Trophoblast cell (in vitro differentiated cells and primary cell): ENCODE data around the gene STARD5.

Source experiments
- DNase-seq, 2 donors: peaks; one replicate each; pipeline ENCODE4 v3.0.0-alpha.2; 2016
- H2AFZ ChIP-seq: 2 replicates; pipeline ENCODE4 v1.6.1; 2013; ENCODE audit warnings: low read length, moderate library complexity, mild to moderate bottlenecking; ENCODE audit not compliant: insufficient read depth, poor library complexity
- H2AK5ac ChIP-seq: 2 replicates; pipeline ENCODE4 v1.6.1; 2013; ENCODE audit warnings: mild to moderate bottlenecking, low read length
- H2BK120ac ChIP-seq: 2 replicates; pipeline ENCODE4 v1.6.1; 2013; ENCODE audit warnings: low read length, mild to moderate bottlenecking, moderate library complexity; ENCODE audit not compliant: insufficient read depth, poor library complexity
- H2BK12ac ChIP-seq: 2 replicates; pipeline ENCODE4 v1.6.1; 2013; ENCODE audit warnings: mild to moderate bottlenecking, low read length, moderate library complexity
- H2BK5ac ChIP-seq: 2 replicates; pipeline ENCODE4 v1.6.1; 2013; ENCODE audit warnings: low read length, low read depth, moderate library complexity, mild to moderate bottlenecking; ENCODE audit not compliant: poor library complexity
- H3K14ac ChIP-seq: 2 replicates; pipeline ENCODE4 v1.6.1; 2013; ENCODE audit warnings: mild to moderate bottlenecking, low read length
- H3K18ac ChIP-seq: 2 replicates; pipeline ENCODE4 v1.6.1; 2013; ENCODE audit warnings: mild to moderate bottlenecking, low read length
- H3K23ac ChIP-seq: 2 replicates; pipeline ENCODE4 v1.6.1; 2013; ENCODE audit warnings: low read length
- H3K27ac ChIP-seq: 2 replicates; pipeline ENCODE4 v1.5.1; 2013; ENCODE audit warnings: low read depth, mild to moderate bottlenecking, inconsistent platforms, low read length, moderate library complexity
- H3K27me3 ChIP-seq: 2 replicates; pipeline ENCODE4 v1.6.1; 2013; ENCODE audit warnings: inconsistent platforms, mild to moderate bottlenecking, low read length, moderate library complexity; ENCODE audit not compliant: insufficient read depth
- H3K36me3 ChIP-seq, 2 experiments: 1 replicate in 1 of 2; 2 replicates in 1 of 2; pipeline ENCODE4 v1.6.1; 2013; ENCODE audit warnings: low read length in 2 of 2, mild to moderate bottlenecking in 2 of 2, moderate library complexity in 1 of 2; ENCODE audit not compliant: insufficient read depth in 2 of 2, control insufficient read depth in 1 of 2
- H3K4ac ChIP-seq: 2 replicates; pipeline ENCODE4 v1.6.1; 2013; ENCODE audit warnings: low read depth, mild to moderate bottlenecking, low read length, moderate library complexity
- H3K4me1 ChIP-seq, 2 experiments: 1 replicate in 1 of 2; 2 replicates in 1 of 2; pipeline ENCODE4 v1.6.1; 2013; ENCODE audit warnings: low read length in 2 of 2, mild to moderate bottlenecking in 2 of 2, moderate library complexity in 1 of 2; ENCODE audit not compliant: insufficient read depth in 2 of 2, control insufficient read depth in 1 of 2
- H3K4me2 ChIP-seq: 2 replicates; pipeline ENCODE4 v1.6.1; 2013; ENCODE audit warnings: inconsistent platforms, mild to moderate bottlenecking, low read length, moderate library complexity
- H3K4me3 ChIP-seq: 2 replicates; pipeline ENCODE4 v1.5.1; 2013; ENCODE audit warnings: mild to moderate bottlenecking, low read depth, low read length, inconsistent platforms
- H3K79me1 ChIP-seq: one replicate; pipeline ENCODE4 v1.6.1; 2013; ENCODE audit warnings: low read length
- H3K79me2 ChIP-seq: 2 replicates; pipeline ENCODE4 v1.6.1; 2013; ENCODE audit warnings: low read length, mild to moderate bottlenecking; ENCODE audit not compliant: control insufficient read depth, insufficient read depth, poor library complexity
- H3K9ac ChIP-seq: 2 replicates; pipeline ENCODE4 v1.6.1; 2013; ENCODE audit warnings: mild to moderate bottlenecking, low read length
- H3K9me3 ChIP-seq: 2 replicates; pipeline ENCODE4 v1.6.1; 2013; ENCODE audit warnings: low read depth, mild to moderate bottlenecking, control low read depth, inconsistent platforms, low read length; ENCODE audit not compliant: insufficient read depth
- H4K12ac ChIP-seq: 2 replicates; pipeline ENCODE4 v1.6.1; 2013; ENCODE audit warnings: low read depth, mild to moderate bottlenecking, low read length, moderate library complexity
- H4K8ac ChIP-seq: 2 replicates; pipeline ENCODE4 v1.6.1; 2013; ENCODE audit warnings: low read depth, mild to moderate bottlenecking, low read length, moderate library complexity
- H4K91ac ChIP-seq: one replicate; pipeline ENCODE4 v1.6.1; 2013; ENCODE audit warnings: low read depth, mild to moderate bottlenecking, low read length, moderate library complexity
- WGBS: extraction: QIAGEN DNeasy Blood & Tissue Kit; methylation state at CpG from one replicate; pipeline ENCODE4 v1.1.7; 2013; ENCODE audit warnings: missing lambda C conversion rate; ENCODE audit not compliant: insufficient read length, insufficient coverage; ENCODE audit errors: extremely low coverage; 5-methylcytosine and 5-hydroxymethylcytosine counted together

STARD5 gene

DNA sequence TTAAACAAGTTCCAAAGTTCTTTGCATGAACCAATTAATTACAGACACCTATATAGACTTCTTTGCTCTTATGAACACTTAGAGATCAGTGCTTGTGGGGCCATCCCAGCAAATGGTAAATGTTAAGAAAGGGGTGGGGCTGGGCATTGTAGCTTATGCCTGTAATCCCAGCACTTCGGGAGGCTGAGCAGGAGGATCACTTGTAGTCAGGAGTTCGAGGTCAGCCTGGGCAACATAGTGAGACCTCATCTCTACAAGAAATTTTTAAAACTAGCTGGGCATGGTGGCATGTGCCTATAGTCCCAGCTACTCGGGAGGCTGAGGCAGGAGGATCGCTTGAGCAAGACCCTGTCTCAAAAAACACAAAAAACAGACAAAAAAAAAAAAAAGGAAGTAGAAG is 19.4 kb upstream of the STARD5 start:
- DNase-seq = no peak
- Histone ChIP-seq H2BK5ac (no peak overlapping the region), H3K4me2 (no peak overlapping the region), H3K4me3 (no peak overlapping the region), H4K12ac (no peak overlapping the region), H3K27ac (no peak overlapping the region), H3K36me3 (no peaks in the 10 kb centered on the region), H3K79me2 (no peaks in the 10 kb centered on the region), H3K18ac (no peak overlapping the region), H4K91ac (no peak overlapping the region), H4K8ac (no peak overlapping the region), H2AK5ac (no peak overlapping the region), H3K9me3 (no peaks in the 10 kb centered on the region), H3K79me1 (no peaks in the 10 kb centered on the region), H2BK12ac (no peak overlapping the region), H3K23ac (no peak overlapping the region), H3K4me1 (peaks cover 0 to 2% of the 10 kb centered on the region in 2 experiments), H3K9ac (no peak overlapping the region), H2AFZ (no peak overlapping the region), H3K4ac (no peak overlapping the region), H3K14ac (no peak overlapping the region), H2BK120ac (no peak overlapping the region), H3K27me3 (no peaks in the 10 kb centered on the region)
- WGBS = no CpG with 5 or more reads among the region's 4 CpGs

DNA sequence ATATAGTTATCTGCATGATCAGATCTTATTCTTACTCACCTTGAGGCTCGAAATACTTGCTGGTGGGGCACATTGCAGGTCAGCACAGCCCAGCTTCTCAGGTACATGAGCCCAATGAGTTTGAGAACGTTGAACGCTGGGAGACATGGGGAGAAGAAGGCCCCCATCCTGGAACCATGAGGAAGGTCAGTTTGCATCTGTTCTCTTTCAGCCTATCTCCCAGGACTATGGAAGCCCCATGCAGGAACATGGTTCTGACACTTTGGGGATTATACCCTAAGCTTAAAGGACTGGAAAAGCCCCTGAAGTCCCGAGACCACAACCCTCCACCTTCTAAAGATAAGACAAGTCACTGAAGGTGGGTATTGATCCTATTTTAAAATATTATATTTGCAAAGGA is 17.4 kb upstream of the STARD5 start:
- no peak for DNase-seq
- Histone ChIP-seq H3K4me2 (no peak overlapping the region), H3K9ac (no peak overlapping the region), H3K4ac (no peak overlapping the region), H3K4me3 (no peak overlapping the region), H2BK120ac (no peak overlapping the region), H3K23ac (no peak overlapping the region), H4K12ac (no peak overlapping the region), H3K36me3 (no peaks in the 10 kb centered on the region), H2BK5ac (no peak overlapping the region), H4K8ac (no peak overlapping the region), H3K4me1 (peaks cover 2 to 7% of the 10 kb centered on the region in 2 experiments), H3K27me3 (no peaks in the 10 kb centered on the region), H3K9me3 (no peaks in the 10 kb centered on the region), H3K79me1 (no peaks in the 10 kb centered on the region), H3K18ac (no peak overlapping the region), H3K14ac (no peak overlapping the region), H2BK12ac (no peak overlapping the region), H2AFZ (no peak overlapping the region), H4K91ac (no peak overlapping the region), H2AK5ac (no peak overlapping the region), H3K27ac (no peak overlapping the region), H3K79me2 (no peaks in the 10 kb centered on the region)
- no CpG with 5 or more reads among the region's 4 CpGs for WGBS

GRCh38 chr15:81339851-81340250 is 15.9 kb upstream of the STARD5 start:
- no peaks in the 10 kb centered on the region for H3K79me2 ChIP-seq

GRCh38 chr15:81339321-81339720 is 15.4 kb upstream of the STARD5 start:
- no peak overlapping the region for H2AK5ac ChIP-seq
- H3K18ac ChIP-seq = no peak overlapping the region
- H3K79me1 ChIP-seq = no peaks in the 10 kb centered on the region
- no peak for DNase-seq
- no peaks in the 10 kb centered on the region for H3K79me2 ChIP-seq
- H3K27me3 ChIP-seq = no peaks in the 10 kb centered on the region
- no peaks in the 10 kb centered on the region for H3K9me3 ChIP-seq
- H3K4me1 ChIP-seq = peaks cover 2 to 7% of the 10 kb centered on the region in 2 experiments
- no peak overlapping the region for H2BK5ac ChIP-seq
- H3K4me2 ChIP-seq = no peak overlapping the region
- no peak overlapping the region for H3K14ac ChIP-seq
- no peak overlapping the region for H2BK120ac ChIP-seq
- no peaks in the 10 kb centered on the region for H3K36me3 ChIP-seq
- no peak overlapping the region for H3K4me3 ChIP-seq
- no peak overlapping the region for H2AFZ ChIP-seq
- H4K91ac ChIP-seq = no peak overlapping the region
- no CpG with 5 or more reads among the region's 5 CpGs for WGBS
- no peak overlapping the region for H4K8ac ChIP-seq
- no peak overlapping the region for H2BK12ac ChIP-seq
- no peak overlapping the region for H3K9ac ChIP-seq
- H3K27ac ChIP-seq = no peak overlapping the region
- H4K12ac ChIP-seq = no peak overlapping the region
- no peak overlapping the region for H3K23ac ChIP-seq
- no peak overlapping the region for H3K4ac ChIP-seq

More at GRCh38 chr15:81339851-81340250, 15.9 kb upstream of the STARD5 start:
- Histone ChIP-seq H3K23ac (no peak overlapping the region), H4K8ac (no peak overlapping the region), H4K12ac (no peak overlapping the region), H2BK5ac (no peak overlapping the region), H4K91ac (no peak overlapping the region), H2AFZ (no peak overlapping the region), H2BK12ac (no peak overlapping the region), H3K79me1 (no peaks in the 10 kb centered on the region), H2BK120ac (no peak overlapping the region), H3K27me3 (no peaks in the 10 kb centered on the region), H3K14ac (no peak overlapping the region), H3K9ac (no peak overlapping the region), H3K27ac (no peak overlapping the region), H3K4ac (no peak overlapping the region), H3K36me3 (no peaks in the 10 kb centered on the region), H3K4me3 (no peak overlapping the region), H2AK5ac (no peak overlapping the region), H3K4me2 (no peak overlapping the region), H3K18ac (no peak overlapping the region), H3K9me3 (no peaks in the 10 kb centered on the region), H3K4me1 (peaks cover 2 to 7% of the 10 kb centered on the region in 2 experiments)
- WGBS = no CpG with 5 or more reads among the region's 4 CpGs
- DNase-seq = no peak
